Transverse colon (tissue), 4 donors: ENCODE data around the gene VSIG2. TPM values are rescaled to one million over a fixed set of nuclear protein-coding genes. Genes with fewer than 3 reads are reported as not detected.
A peak's percentile ranks its signal among the peaks of the same experiment; 100 is the strongest.

ENCODE experiments used
- DNase-seq: peaks from one replicate; pipeline ENCODE4 v3.0.0-alpha.2; 2019
- H3K27ac ChIP-seq, 4 donors: fragments of 200-600 bp; sonication (generic); 2 replicates each; pipeline ENCODE4 v1.5.1; 2016 to 2018; ENCODE audit warnings: inconsistent platforms in 4 of 4
- H3K27me3 ChIP-seq: fragments of 200-600 bp; sonication (generic); 2 replicates; pipeline ENCODE4 v1.5.1; 2017; ENCODE audit warnings: inconsistent platforms
- H3K36me3 ChIP-seq, 4 donors: fragments of 200-600 bp; sonication (generic); 2 replicates each; pipeline ENCODE4 v1.5.1; 2017 to 2019; ENCODE audit warnings: inconsistent platforms in 4 of 4
- H3K4me1 ChIP-seq, 4 donors: fragments of 200-600 bp; sonication (generic); 2 replicates each; pipeline ENCODE4 v1.5.1; 2017 to 2020; ENCODE audit warnings: inconsistent platforms in 4 of 4
- H3K4me3 ChIP-seq, 4 donors: fragments of 200-600 bp; sonication (generic); 1 replicate in 1 of 4; 2 replicates in 3 of 4; pipeline versions ENCODE4 v1.5.1 to v1.6.1; 2017 to 2019; ENCODE audit warnings: inconsistent platforms in 4 of 4
- H3K9me3 ChIP-seq, 2 donors: fragments of 200-600 bp; sonication (generic); 2 replicates each; pipeline ENCODE4 v1.5.1; 2017 to 2019; ENCODE audit warnings: inconsistent platforms in 2 of 2
- EP300 ChIP-seq: sonication (generic); formaldehyde crosslinking; IDR thresholded peaks from one replicate; pipeline ENCODE4 v1.6.1; 2017; ENCODE audit warnings: antibody characterized with exemption, low read depth
- POLR2A ChIP-seq: fragments of 450-650 bp; IDR thresholded peaks from one replicate; pipeline ENCODE4 v1.6.1; 2016; ENCODE audit warnings: antibody characterized with exemption, mild to moderate bottlenecking, moderate library complexity
- POLR2AphosphoS5 ChIP-seq, 3 donors: sonication (generic); formaldehyde crosslinking; IDR thresholded peaks; one replicate each; pipeline ENCODE4 v1.6.1; 2016; ENCODE audit warnings: antibody characterized with exemption in 3 of 3
- WGBS, 2 donors: methylation state at CpG; one replicate each; pipeline ENCODE4 v1.1.5; 2018; ENCODE audit warnings: low coverage in 1 of 2; 5-methylcytosine and 5-hydroxymethylcytosine counted together
- in situ Hi-C, 4 donors: fragments of 200-750 bp; cut with MboI; loops; one replicate each; pipeline versions ENCODE4 v1.15.0 to v1.15.1; 2017; ENCODE audit warnings: low sequenced_read_pairs in 3 of 4, low pct_ligation_motif_present in 1 of 4, low pct_unique_long_range_greater_than_20kb in 1 of 4
- intact Hi-C: fragments of 100-400 bp; cut with DNase I; formaldehyde crosslinking; loops from one replicate; pipeline ENCODE4 v1.15.1; 2023; ENCODE audit warnings: low total_unique reads
- total RNA-seq, 4 donors: library from RNA; depleted of rRNA; stranded (reverse); fragments of >200 nt; gene quantifications; one replicate each; pipeline ENCODE4 v1.1.0, GENCODE V29; 2016
- TF ChIP-seq, protein P1 (sequence below), 5 experiments: fragments of 200-600 bp in 3 of 5; fragments of 450-650 bp in 2 of 5; sonication (generic) in 3 of 5; IDR thresholded peaks; 1 replicate in 2 of 5; 2 replicates in 3 of 5; pipeline ENCODE4 v1.5.1; 2016 to 2017; ENCODE audit warnings: antibody characterized with exemption in 5 of 5, inconsistent platforms in 3 of 5, mild to moderate bottlenecking in 2 of 5, moderate library complexity in 1 of 5

VSIG2 gene
- total RNA-seq, 4 donors from 2014 or later, result 91.3 to 160 (median 108) TPM

DNA sequence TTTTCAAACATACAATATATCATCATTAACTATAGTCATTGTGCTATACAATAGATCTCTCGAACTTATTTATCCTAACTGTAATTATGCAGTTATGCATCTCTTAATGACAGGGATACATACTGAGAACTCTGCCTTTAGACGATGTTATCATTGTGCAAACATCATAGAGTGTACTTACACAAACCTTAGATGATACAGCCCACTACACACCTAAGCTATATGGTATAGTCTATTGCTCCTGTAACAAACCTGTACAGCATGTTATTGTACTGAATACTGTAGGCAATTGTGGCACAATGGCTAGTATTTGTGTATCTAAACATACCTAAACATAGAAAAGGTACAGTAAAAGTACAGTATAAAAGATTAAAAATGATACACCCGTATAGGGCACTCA is 39.7 kb downstream of the VSIG2 start:
- Histone ChIP-seq H3K36me3 (no peaks in the 10 kb centered on the region), H3K4me3 (no peak overlapping the region), H3K4me1 (no peaks in the 10 kb centered on the region), H3K9me3 (peaks cover 3 to 10% of the 10 kb centered on the region in 2 donors), H3K27me3 (peaks cover 11% of the 10 kb centered on the region), H3K27ac (peak overlapping the region in 1 of 4 donors; percentile 28)
- WGBS, 2 donors, result 46 to 70% methylated on average over 1 to 3 of the region's 3 CpGs
- in situ Hi-C loops (no loop called here), intact Hi-C loops (no loop called here)
- no peak for DNase-seq
- TF ChIP-seq EP300 (no peak), POLR2AphosphoS5 (IDR thresholded peaks at IDR 0.05) (peak in 2 of 3 donors; percentile 22 to 56), POLR2A (no peak)
- TF ChIP-seq, protein P1, sequence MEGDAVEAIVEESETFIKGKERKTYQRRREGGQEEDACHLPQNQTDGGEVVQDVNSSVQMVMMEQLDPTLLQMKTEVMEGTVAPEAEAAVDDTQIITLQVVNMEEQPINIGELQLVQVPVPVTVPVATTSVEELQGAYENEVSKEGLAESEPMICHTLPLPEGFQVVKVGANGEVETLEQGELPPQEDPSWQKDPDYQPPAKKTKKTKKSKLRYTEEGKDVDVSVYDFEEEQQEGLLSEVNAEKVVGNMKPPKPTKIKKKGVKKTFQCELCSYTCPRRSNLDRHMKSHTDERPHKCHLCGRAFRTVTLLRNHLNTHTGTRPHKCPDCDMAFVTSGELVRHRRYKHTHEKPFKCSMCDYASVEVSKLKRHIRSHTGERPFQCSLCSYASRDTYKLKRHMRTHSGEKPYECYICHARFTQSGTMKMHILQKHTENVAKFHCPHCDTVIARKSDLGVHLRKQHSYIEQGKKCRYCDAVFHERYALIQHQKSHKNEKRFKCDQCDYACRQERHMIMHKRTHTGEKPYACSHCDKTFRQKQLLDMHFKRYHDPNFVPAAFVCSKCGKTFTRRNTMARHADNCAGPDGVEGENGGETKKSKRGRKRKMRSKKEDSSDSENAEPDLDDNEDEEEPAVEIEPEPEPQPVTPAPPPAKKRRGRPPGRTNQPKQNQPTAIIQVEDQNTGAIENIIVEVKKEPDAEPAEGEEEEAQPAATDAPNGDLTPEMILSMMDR (IDR thresholded peaks at IDR 0.05), result no peak

DNA sequence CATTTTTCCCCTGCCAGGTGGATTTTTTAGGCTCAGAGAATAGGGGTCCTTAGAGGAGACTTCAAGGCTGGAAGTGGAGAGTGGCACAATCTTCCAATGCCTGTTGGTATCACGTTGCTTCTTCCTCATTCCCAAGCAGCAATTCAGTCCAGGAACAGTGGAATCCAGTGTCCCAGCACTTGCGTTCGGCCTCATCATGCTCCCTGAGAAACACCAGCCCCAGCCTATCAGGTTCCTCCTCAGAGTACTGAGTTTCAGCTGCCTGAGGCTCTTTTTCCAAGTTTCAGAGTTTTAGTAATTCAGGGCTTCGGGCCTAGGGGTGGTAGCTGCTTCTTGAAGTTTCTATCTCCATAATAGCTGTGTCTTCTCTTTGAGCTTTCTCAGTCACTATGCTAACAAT is 44.2 kb downstream of the VSIG2 start:
- WGBS, 2 donors, result 61 to 84% methylated on average over 4 of the region's 4 CpGs
- DNase-seq, result no peak
- in situ Hi-C loops (no loop called here), intact Hi-C loops (no loop called here)
- H3K4me1 ChIP-seq, result no peaks in the 10 kb centered on the region
- peaks cover 3 to 10% of the 10 kb centered on the region in 2 donors for H3K9me3 ChIP-seq
- no peak overlapping the region for H3K4me3 ChIP-seq
- no peaks in the 10 kb centered on the region for H3K36me3 ChIP-seq
- TF ChIP-seq POLR2AphosphoS5 (IDR thresholded peaks at IDR 0.05) (no peak), POLR2A (no peak), EP300 (no peak)
- TF ChIP-seq, protein P1 (IDR thresholded peaks at IDR 0.05), result no peak
- no peaks in the 10 kb centered on the region for H3K27me3 ChIP-seq
- H3K27ac ChIP-seq, result no peak overlapping the region

DNA sequence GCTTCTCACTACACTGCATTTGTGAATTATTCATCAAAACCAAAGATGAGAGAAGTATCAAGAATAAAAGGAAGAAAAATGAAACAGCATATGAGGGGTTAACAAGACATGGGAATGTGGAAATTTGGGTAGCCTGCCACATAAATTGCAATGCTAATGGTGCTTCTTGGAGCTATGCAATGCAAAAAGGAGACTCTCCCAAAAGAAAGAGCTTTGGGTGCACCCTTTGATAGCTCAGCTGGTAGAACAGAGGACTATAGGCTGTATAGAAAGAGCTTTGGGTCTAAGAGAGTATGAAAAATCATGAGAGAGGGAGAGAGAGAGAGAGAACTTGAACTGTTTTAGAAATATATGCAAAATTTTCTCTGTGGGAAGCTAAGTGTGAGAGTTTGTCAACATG is 52.0 kb downstream of the VSIG2 start:
- no peak overlapping the region for H3K27ac ChIP-seq
- intact Hi-C loops (no loop called here), in situ Hi-C loops (no loop called here)
- no peak for DNase-seq
- no peaks in the 10 kb centered on the region for H3K27me3 ChIP-seq
- H3K4me3 ChIP-seq, result no peak overlapping the region
- no peak for TF ChIP-seq EP300
- no peak for TF ChIP-seq POLR2A
- TF ChIP-seq, protein P1 (IDR thresholded peaks at IDR 0.05), result no peak
- no peaks in the 10 kb centered on the region for H3K9me3 ChIP-seq
- H3K4me1 ChIP-seq, result no peaks in the 10 kb centered on the region
- H3K36me3 ChIP-seq, result no peaks in the 10 kb centered on the region

DNA sequence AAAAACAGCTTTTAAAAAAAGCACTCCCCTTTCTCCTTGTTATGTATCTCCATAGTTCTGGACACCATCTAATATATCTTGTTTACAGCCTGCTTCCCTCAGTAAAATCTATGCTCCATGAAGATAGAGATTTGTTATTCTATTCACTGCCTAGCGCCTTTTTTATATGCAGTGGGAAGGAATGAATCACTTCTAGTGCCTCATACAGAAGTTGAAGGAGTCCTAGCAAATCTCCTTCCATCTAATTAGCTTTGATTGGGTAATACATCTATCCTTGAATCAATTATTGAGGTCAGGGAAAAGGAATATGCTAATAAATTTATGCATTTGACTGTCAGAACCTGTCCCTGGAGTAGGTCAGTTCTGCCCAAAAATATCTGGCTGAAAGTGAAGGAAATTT is 52.5 kb downstream of the VSIG2 start:
- in situ Hi-C loops (no loop called here), intact Hi-C loops (no loop called here)
- H3K27ac ChIP-seq, result no peak overlapping the region
- H3K4me1 ChIP-seq, result no peaks in the 10 kb centered on the region
- no peaks in the 10 kb centered on the region for H3K27me3 ChIP-seq
- 75 to 77% methylated on average over 1 of the region's 1 CpG for WGBS, 2 donors
- H3K9me3 ChIP-seq, result no peaks in the 10 kb centered on the region
- no peak overlapping the region for H3K4me3 ChIP-seq
- TF ChIP-seq POLR2AphosphoS5 (IDR thresholded peaks at IDR 0.05) (no peak), POLR2A (no peak), EP300 (no peak)
- TF ChIP-seq, protein P1 (IDR thresholded peaks at IDR 0.05), result no peak
- DNase-seq, result no peak
- H3K36me3 ChIP-seq, result no peaks in the 10 kb centered on the region

Other genes starting within 250 kb of the VSIG2 start
- not detected for gene OR8B12, start 208.6 kb downstream of the VSIG2 start, total RNA-seq
- gene OR8A1, start 182.3 kb downstream of the VSIG2 start, total RNA-seq, result not detected
- gene PANX3, start 140.8 kb downstream of the VSIG2 start, total RNA-seq, result under 1 TPM in 1 of 4 donors, not detected in 3; 0.41 TPM
- gene TBRG1, start 129.4 kb downstream of the VSIG2 start, total RNA-seq, result 10 to 100 TPM; 19.8 to 44.0 (median 30.3) TPM
- gene SIAE, start 78.5 kb downstream of the VSIG2 start, total RNA-seq, result 100 to 1,000 TPM in 1 of 4 donors, 10 to 100 TPM in 3; 38.4 to 183 (median 81.2) TPM
- gene SPA17, start 78.4 kb downstream of the VSIG2 start, total RNA-seq, result 1 to 10 TPM; 1.6 to 9.0 (median 6.1) TPM
- gene NRGN, start 12.3 kb downstream of the VSIG2 start, total RNA-seq, result 1 to 10 TPM in 1 of 4 donors, under 1 TPM in 1, not detected in 2; 0.96 to 1.5 TPM
- 10 to 100 TPM in 1 of 4 donors, 1 to 10 TPM in 3; 5.8 to 10.1 (median 6.5) TPM for gene ESAM, start 10.0 kb upstream of the VSIG2 start, total RNA-seq
- 10 to 100 TPM in 2 of 4 donors, 1 to 10 TPM in 2; 8.1 to 40.0 (median 15.1) TPM for gene MSANTD2, start 48.2 kb upstream of the VSIG2 start, total RNA-seq
- gene ROBO3, start 113.2 kb upstream of the VSIG2 start, total RNA-seq, result 10 to 100 TPM in 2 of 4 donors, 1 to 10 TPM in 2; 5.6 to 38.6 (median 17.0) TPM
- 10 to 100 TPM in 1 of 4 donors, 1 to 10 TPM in 3; 4.8 to 31.8 (median 6.4) TPM for gene ROBO4, start 145.6 kb upstream of the VSIG2 start, total RNA-seq
- gene HEPN1, start 167.0 kb upstream of the VSIG2 start, total RNA-seq, result not detected
- gene HEPACAM, start 183.8 kb upstream of the VSIG2 start, total RNA-seq, result under 1 TPM in 2 of 4 donors, not detected in 2; 0.14 to 0.37 TPM
- under 1 TPM in 3 of 4 donors, not detected in 1; 0.64 to 0.82 (median 0.75) TPM for gene CCDC15, start 201.9 kb upstream of the VSIG2 start, total RNA-seq